Measurements from ENCODE around the gene SPG21.
"Not testable (repeated sequence)": the region's sequence is repeated elsewhere in the genome, so short reads cannot be mapped to it uniquely, and the experiment has no call there.

SPG21 gene

DNA sequence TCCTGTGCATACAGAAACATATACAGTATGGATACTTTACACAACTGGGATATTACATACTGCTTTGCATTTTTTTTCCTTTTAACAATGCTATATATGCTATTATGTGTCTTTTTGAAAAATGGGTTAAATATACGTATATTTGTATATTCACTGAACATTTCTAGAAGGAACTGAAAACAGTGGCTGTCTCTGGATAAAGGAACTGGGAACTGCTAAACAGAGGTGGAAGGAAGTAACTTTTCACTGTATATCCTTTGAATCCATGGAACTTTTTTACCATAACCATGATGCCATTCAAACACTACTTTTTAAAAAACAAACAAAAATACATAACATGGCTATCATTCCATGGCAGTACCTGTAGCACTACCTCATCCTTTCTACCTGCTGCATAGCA, 37.9 kb upstream of the SPG21 start:
- no peak overlapping the region for H3K27ac ChIP-seq (ENCODE audit: low read length)
- no CpG with 5 or more reads among the region's 1 CpG for WGBS (ENCODE audit: insufficient coverage, insufficient read length)
- H3K4me3 ChIP-seq (ENCODE audit: low read length), result no peak overlapping the region

DNA sequence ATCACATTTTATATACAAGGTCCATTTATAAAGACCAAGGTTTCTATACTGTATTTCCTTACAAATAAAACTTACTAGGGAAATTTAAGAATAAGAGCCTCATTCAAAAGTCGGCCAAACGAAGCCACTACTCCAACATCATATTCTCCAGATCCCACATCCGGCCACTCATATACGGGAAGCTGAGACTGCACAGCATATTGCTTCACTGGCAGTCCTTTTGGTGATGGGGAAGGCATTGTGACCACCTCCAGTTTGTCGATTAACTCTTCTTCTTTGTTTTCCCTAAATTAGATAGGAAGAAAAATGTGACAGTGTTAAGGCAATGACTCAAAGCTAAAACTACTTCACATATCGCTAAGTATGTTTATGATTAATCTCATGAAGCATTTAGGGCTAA, 37.0 kb upstream of the SPG21 start:
- Histone ChIP-seq H3K9me3 (ENCODE audit: control insufficient read depth, insufficient read depth, low read length) (no peaks in the 10 kb centered on the region), H3K4me1 (ENCODE audit: control insufficient read depth, insufficient read depth, low read length) (no peaks in the 10 kb centered on the region), H3K27me3 (ENCODE audit: control insufficient read depth, insufficient read depth, low read length) (no peaks in the 10 kb centered on the region), H3K27ac (ENCODE audit: low read length) (no peak overlapping the region), H3K4me3 (ENCODE audit: low read length) (no peak overlapping the region), H3K36me3 (ENCODE audit: control insufficient read depth, insufficient read depth, low read length) (no peaks in the 10 kb centered on the region)
- no CpG with 5 or more reads among the region's 6 CpGs for WGBS (ENCODE audit: insufficient coverage, insufficient read length)
- no peak for DNase-seq (ENCODE audit: low read depth, low spot score)

More for the DNA sequence above, 37.9 kb upstream of the SPG21 start:
- no peaks in the 10 kb centered on the region for H3K27me3 ChIP-seq (ENCODE audit: control insufficient read depth, insufficient read depth, low read length)
- H3K36me3 ChIP-seq (ENCODE audit: control insufficient read depth, insufficient read depth, low read length), result no peaks in the 10 kb centered on the region
- no peak for DNase-seq (ENCODE audit: low read depth, low spot score)
- H3K4me1 ChIP-seq (ENCODE audit: control insufficient read depth, insufficient read depth, low read length), result no peaks in the 10 kb centered on the region
- H3K9me3 ChIP-seq (ENCODE audit: control insufficient read depth, insufficient read depth, low read length), result no peaks in the 10 kb centered on the region

DNA sequence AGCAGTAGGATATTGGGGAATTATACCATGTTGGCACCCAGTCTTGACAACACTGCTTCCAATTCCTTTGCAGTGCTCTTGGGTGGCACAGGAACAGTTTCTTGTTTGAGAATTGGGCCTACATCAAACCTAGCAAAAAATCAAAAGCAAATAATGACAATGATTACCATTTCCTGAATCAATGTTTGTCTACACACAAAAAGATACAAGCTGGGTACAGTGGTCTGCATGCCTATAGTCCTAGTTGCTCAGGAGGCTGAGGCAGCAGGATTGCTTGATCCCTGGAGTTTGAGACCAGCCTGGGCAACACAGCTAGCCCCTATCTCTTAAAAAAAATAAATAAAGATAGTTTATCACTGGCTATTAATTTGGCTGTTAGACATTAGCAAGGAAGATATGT, 31.8 kb upstream of the SPG21 start:
- Histone ChIP-seq H3K27me3 (ENCODE audit: control insufficient read depth, insufficient read depth, low read length) (no peaks in the 10 kb centered on the region), H3K4me3 (ENCODE audit: low read length) (no peak overlapping the region), H3K4me1 (ENCODE audit: control insufficient read depth, insufficient read depth, low read length) (no peaks in the 10 kb centered on the region), H3K9me3 (ENCODE audit: control insufficient read depth, insufficient read depth, low read length) (no peaks in the 10 kb centered on the region), H3K36me3 (ENCODE audit: control insufficient read depth, insufficient read depth, low read length) (no peaks in the 10 kb centered on the region; the same call in 1 of the 2 replicates), H3K27ac (ENCODE audit: low read length) (no peak overlapping the region)
- no peak for DNase-seq (ENCODE audit: low read depth, low spot score)

DNA sequence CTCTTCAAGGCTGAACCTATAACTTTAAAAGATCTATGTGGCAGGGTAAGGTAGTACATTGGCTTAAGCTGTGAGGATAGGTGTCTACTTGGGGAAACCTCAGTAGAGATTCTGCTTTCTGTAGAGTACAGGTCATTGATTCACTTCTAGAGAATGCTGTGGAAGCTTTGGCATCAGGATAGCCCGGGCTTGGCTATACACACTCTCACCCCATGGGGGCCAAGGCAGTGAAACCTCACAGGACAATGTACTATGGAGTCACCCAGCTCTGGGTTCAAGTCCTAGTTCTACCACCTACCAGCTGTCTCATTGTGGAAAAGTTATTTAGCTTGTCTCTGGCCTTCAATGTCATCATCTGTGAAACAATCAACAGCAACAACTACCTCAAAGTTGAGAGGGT, 30.7 kb upstream of the SPG21 start:
- H3K27me3 ChIP-seq (ENCODE audit: control insufficient read depth, insufficient read depth, low read length), result no peaks in the 10 kb centered on the region
- DNase-seq (ENCODE audit: low read depth, low spot score), result no peak
- H3K9me3 ChIP-seq (ENCODE audit: control insufficient read depth, insufficient read depth, low read length), result no peaks in the 10 kb centered on the region
- WGBS (ENCODE audit: insufficient coverage, insufficient read length), result no CpG with 5 or more reads among the region's 1 CpG
- H3K4me1 ChIP-seq (ENCODE audit: control insufficient read depth, insufficient read depth, low read length), result no peaks in the 10 kb centered on the region
- H3K27ac ChIP-seq (ENCODE audit: low read length), result no peak overlapping the region
- no peak overlapping the region for H3K4me3 ChIP-seq (ENCODE audit: low read length)
- peaks cover 3% of the 10 kb centered on the region; the same call in 1 of the 2 replicates for H3K36me3 ChIP-seq (ENCODE audit: control insufficient read depth, insufficient read depth, low read length)

DNA sequence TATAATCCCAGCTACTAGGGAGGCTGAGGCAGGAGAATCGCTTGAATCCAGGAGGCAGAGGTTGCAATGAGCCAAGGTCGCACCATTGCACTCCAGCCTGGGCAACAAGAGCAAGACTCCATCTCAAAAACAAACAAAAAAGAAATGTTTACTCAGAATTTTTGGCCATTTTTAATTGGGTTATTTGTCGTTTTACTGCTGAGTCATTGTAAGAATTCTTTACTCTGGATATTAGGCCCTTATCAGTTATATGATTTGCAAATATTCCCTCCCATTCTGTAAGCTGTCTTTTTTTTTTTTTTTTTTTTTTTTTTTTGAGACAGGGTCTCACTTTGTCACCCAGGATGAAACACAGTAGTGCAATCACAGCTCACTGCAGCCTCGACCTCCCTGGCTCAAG, 21.5 kb upstream of the SPG21 start:
- not testable (repeated sequence) for H3K27me3 ChIP-seq (ENCODE audit: control insufficient read depth, insufficient read depth, low read length); H3K36me3 ChIP-seq (ENCODE audit: control insufficient read depth, insufficient read depth, low read length); H3K27ac ChIP-seq (ENCODE audit: low read length); H3K9me3 ChIP-seq (ENCODE audit: control insufficient read depth, insufficient read depth, low read length); H3K4me1 ChIP-seq (ENCODE audit: control insufficient read depth, insufficient read depth, low read length); H3K4me3 ChIP-seq (ENCODE audit: low read length); DNase-seq (ENCODE audit: low read depth, low spot score)
- no CpG with 5 or more reads among the region's 4 CpGs for WGBS (ENCODE audit: insufficient coverage, insufficient read length)

DNA sequence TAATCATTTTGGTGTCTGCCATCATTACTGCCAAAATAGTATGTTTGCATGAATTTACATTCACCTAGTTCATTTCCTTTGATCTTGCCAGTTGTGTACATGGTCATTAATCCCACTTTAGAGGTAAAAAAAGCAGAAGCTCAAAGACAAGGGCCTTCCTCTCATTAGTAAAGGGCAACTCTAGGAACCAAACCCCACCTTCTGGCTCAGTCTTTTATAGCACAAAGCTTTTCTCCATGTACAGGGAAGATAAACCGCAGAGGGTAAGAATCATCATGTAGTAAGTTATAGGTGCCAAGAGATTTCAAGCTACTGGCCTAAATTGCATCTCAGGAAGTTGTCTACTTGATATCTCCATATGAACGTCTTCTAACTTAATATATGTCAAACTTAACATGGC, 19.3 kb upstream of the SPG21 start:
- no peaks in the 10 kb centered on the region for H3K27me3 ChIP-seq (ENCODE audit: control insufficient read depth, insufficient read depth, low read length)
- no peak for DNase-seq (ENCODE audit: low read depth, low spot score)
- H3K27ac ChIP-seq (ENCODE audit: low read length), result no peak overlapping the region
- no CpG with 5 or more reads among the region's 2 CpGs for WGBS (ENCODE audit: insufficient coverage, insufficient read length)
- H3K4me1 ChIP-seq (ENCODE audit: control insufficient read depth, insufficient read depth, low read length), result no peaks in the 10 kb centered on the region
- H3K9me3 ChIP-seq (ENCODE audit: control insufficient read depth, insufficient read depth, low read length), result no peaks in the 10 kb centered on the region
- no peak overlapping the region for H3K4me3 ChIP-seq (ENCODE audit: low read length)
- no peaks in the 10 kb centered on the region for H3K36me3 ChIP-seq (ENCODE audit: control insufficient read depth, insufficient read depth, low read length)

DNA sequence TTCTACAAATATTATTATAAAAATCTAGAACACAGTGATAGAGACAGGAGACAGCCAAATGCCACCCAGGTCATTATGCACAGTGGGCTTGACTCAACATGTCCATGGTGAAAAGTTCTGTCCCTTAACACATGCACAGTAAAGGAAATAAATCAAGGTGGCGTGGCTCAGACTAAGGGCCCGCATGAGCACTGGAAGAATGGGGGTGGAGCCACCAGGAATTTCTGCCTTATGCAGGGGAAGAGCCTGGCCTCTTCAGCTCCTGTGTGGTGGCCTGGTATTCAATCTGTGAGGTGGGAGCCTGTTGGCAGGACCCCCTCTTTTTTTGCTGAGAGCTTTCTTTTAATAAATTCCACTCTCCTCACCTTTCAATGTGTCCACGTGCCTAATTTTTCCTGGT, 17.2 kb upstream of the SPG21 start:
- WGBS (ENCODE audit: insufficient coverage, insufficient read length), result no CpG with 5 or more reads among the region's 3 CpGs
- Histone ChIP-seq H3K27me3 (ENCODE audit: control insufficient read depth, insufficient read depth, low read length) (no peaks in the 10 kb centered on the region), H3K4me1 (ENCODE audit: control insufficient read depth, insufficient read depth, low read length) (no peaks in the 10 kb centered on the region), H3K9me3 (ENCODE audit: control insufficient read depth, insufficient read depth, low read length) (no peaks in the 10 kb centered on the region), H3K4me3 (ENCODE audit: low read length) (no peak overlapping the region), H3K27ac (ENCODE audit: low read length) (no peak overlapping the region), H3K36me3 (ENCODE audit: control insufficient read depth, insufficient read depth, low read length) (no peaks in the 10 kb centered on the region)
- DNase-seq (ENCODE audit: low read depth, low spot score), result no peak

DNA sequence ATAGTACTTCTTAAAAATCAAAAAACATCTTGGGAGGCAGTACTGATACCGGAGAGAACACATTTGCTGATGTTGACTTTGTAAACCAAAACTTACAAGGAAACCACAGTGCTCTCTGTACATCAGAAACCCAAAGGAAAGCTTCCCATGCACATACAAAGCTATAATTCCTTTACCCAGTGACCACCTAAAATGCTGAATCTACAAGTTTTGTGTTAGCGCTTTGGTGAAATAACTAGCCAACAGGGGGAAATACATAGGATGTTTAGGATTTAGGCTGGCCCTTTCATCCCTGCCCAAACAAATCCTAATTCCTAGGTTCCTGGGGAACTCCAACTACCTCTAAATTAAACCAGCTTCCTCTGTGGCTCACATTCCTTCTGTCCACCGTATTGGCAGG, 15.3 kb upstream of the SPG21 start:
- H3K4me1 ChIP-seq (ENCODE audit: control insufficient read depth, insufficient read depth, low read length), result no peaks in the 10 kb centered on the region
- no peak overlapping the region for H3K4me3 ChIP-seq (ENCODE audit: low read length)
- H3K9me3 ChIP-seq (ENCODE audit: control insufficient read depth, insufficient read depth, low read length), result no peaks in the 10 kb centered on the region
- DNase-seq (ENCODE audit: low read depth, low spot score), result no peak
- no peaks in the 10 kb centered on the region for H3K36me3 ChIP-seq (ENCODE audit: control insufficient read depth, insufficient read depth, low read length)
- no CpG with 5 or more reads among the region's 3 CpGs for WGBS (ENCODE audit: insufficient coverage, insufficient read length)
- no peak overlapping the region for H3K27ac ChIP-seq (ENCODE audit: low read length)
- H3K27me3 ChIP-seq (ENCODE audit: control insufficient read depth, insufficient read depth, low read length), result no peaks in the 10 kb centered on the region

DNA sequence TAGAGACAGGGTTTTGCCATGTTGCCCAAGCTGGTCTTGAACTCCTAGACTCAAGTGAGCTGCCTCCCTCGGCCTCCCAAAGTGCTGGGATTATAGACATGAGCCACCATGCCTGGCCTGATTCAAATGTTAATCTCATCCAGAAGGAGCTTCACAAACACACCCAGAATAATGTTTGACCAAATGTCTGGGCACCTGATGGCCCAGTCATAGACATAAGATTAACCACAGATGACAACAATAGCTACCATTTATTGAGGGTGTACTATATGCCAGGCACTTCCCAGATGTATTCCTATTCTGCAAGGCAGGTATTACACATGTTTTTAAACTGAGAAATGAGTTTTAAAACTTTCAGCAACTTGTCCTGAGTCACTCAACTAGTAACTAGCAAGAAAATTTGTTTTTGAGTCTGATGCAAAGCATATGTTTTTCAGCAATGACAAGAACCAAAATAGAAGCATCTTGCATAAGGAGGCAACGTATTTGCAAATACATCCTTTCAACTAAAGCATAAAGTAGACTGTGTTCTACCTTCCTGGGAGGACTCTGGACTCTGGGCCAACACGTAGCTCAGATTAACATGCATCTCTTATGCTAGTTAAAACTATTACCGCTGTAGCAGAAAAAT, 8.1 kb upstream of the SPG21 start:
- no peak for DNase-seq (ENCODE audit: low read depth, low spot score)
- H3K4me1 ChIP-seq (ENCODE audit: control insufficient read depth, insufficient read depth, low read length), result no peaks in the 10 kb centered on the region
- no peaks in the 10 kb centered on the region for H3K9me3 ChIP-seq (ENCODE audit: control insufficient read depth, insufficient read depth, low read length)
- no peak overlapping the region for H3K4me3 ChIP-seq (ENCODE audit: low read length)
- no peaks in the 10 kb centered on the region for H3K36me3 ChIP-seq (ENCODE audit: control insufficient read depth, insufficient read depth, low read length)
- no peak overlapping the region for H3K27ac ChIP-seq (ENCODE audit: low read length)
- WGBS (ENCODE audit: insufficient coverage, insufficient read length), result no CpG with 5 or more reads among the region's 4 CpGs
- H3K27me3 ChIP-seq (ENCODE audit: control insufficient read depth, insufficient read depth, low read length), result no peaks in the 10 kb centered on the region

DNA sequence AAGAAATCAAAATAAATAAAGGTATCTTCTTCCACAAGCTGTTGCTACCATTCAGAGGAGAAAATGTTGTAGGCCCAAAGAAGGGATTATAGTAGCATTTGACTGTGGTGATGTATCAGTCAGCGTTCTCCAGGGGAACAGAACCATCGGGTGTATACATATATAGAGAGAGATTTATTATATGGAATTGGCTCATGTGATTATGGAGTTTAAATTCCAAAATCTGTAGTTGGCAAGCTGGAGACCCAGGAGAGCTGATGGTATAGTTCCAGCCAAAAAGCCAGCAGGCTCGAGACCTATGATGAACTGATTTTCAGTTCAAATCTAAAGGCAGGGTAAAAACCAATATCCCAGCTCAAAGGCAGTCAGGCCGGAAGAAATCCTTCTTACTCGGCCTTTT, 7.4 kb upstream of the SPG21 start:
- Histone ChIP-seq H3K4me3 (ENCODE audit: low read length) (no peak overlapping the region), H3K9me3 (ENCODE audit: control insufficient read depth, insufficient read depth, low read length) (no peaks in the 10 kb centered on the region), H3K27ac (ENCODE audit: low read length) (no peak overlapping the region), H3K27me3 (ENCODE audit: control insufficient read depth, insufficient read depth, low read length) (no peaks in the 10 kb centered on the region), H3K36me3 (ENCODE audit: control insufficient read depth, insufficient read depth, low read length) (no peaks in the 10 kb centered on the region), H3K4me1 (ENCODE audit: control insufficient read depth, insufficient read depth, low read length) (no peaks in the 10 kb centered on the region)
- DNase-seq (ENCODE audit: low read depth, low spot score), result no peak
- no CpG with 5 or more reads among the region's 5 CpGs for WGBS (ENCODE audit: insufficient coverage, insufficient read length)

DNA sequence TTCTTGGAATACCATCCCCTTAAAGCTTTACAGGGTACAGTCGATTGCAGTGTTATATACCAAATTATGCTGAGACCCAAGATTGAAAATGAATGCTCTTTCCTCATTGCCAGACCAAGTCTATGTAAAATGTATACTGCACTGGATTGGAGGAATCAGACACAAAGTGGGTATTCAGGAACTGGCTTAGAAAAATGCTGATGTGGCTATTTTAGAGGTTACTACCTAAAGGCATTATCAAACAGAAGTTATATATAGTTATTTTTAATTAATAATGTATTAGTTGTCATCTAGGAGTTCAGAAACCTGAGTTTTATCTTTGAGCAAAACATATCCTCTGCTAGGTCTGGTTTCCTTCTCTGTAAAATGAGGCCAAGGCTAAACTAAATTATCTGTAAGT, 3.6 kb upstream of the SPG21 start:
- Histone ChIP-seq H3K27ac (ENCODE audit: low read length) (no peak overlapping the region), H3K27me3 (ENCODE audit: control insufficient read depth, insufficient read depth, low read length) (no peaks in the 10 kb centered on the region), H3K9me3 (ENCODE audit: control insufficient read depth, insufficient read depth, low read length) (no peaks in the 10 kb centered on the region), H3K4me1 (ENCODE audit: control insufficient read depth, insufficient read depth, low read length) (no peaks in the 10 kb centered on the region), H3K4me3 (ENCODE audit: low read length) (no peak overlapping the region), H3K36me3 (ENCODE audit: control insufficient read depth, insufficient read depth, low read length) (no peaks in the 10 kb centered on the region)
- no CpG with 5 or more reads among the region's 1 CpG for WGBS (ENCODE audit: insufficient coverage, insufficient read length)
- no peak for DNase-seq (ENCODE audit: low read depth, low spot score)
